Measurements from ENCODE around the gene TBC1D9. TPM values are rescaled to one million over a fixed set of nuclear protein-coding genes. Genes with fewer than 3 reads are reported as not detected.

Gene TBC1D9
- polyA plus RNA-seq, 2 of the 4 experiments (the other 2 are of a cell fraction) = 5.6 to 11.8 TPM

DNA sequence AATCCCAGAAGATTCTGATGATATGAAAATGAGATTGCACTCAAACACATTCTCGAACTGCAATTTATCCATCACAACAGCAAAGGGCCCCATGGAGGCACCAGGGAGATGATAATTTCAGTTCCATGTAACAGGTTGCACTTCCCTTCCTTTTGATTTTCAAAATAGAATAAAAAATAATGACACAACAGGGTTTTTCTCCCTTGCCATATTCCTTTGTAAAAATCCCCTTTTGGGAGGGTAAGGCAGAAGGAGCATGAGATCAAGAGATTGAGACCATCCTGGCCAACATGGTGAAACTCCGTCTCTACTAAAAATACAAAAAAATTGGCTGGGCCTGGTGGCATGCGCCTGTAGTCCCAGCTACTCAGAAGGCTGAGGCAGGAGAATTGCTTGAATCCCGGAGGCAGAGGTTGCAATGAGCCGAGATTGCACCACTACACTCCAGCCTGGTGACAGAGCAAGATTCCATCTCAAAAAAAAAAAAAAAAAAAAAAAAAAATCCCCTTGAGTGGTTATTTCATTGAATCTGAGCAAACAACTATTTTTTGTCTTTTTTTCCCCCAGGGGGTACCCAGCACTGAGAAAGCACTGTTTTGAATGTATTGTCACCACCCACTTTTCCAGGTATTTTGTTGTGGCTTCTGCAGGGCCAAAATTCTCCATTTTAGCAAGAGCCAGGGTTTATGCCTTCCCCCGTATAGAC, 26.7 kb downstream of the TBC1D9 start:
- ATAC-seq = no peak
- Histone ChIP-seq H3K4me2 (peak overlapping the region; percentile 86), H3K27ac (peak overlapping the region; percentile 55 to 83; a peak in 4 of 6 replicates), H3K4me1 (peaks cover 45% of the 10 kb centered on the region), H3K9me3 (no peaks in the 10 kb centered on the region), H3K4me3 (no peak overlapping the region)
- POLR2A ChIA-PET = interaction anchor here (1.1 kb wide), 1 partner anchor 27 kb away, joined by 6 read pairs; no protein-coding TSS in a partner anchor
- no peak for FAIRE-seq
- no peak for TF ChIP-seq MYC (IDR thresholded peaks at IDR 0.05; ENCODE audit: borderline replicate concordance, low read length)
- no peak for TF ChIP-seq CBX2 (IDR thresholded peaks at IDR 0.05; ENCODE audit: borderline replicate concordance, low read depth)
- no peak for TF ChIP-seq CEBPB (IDR thresholded peaks at IDR 0.05)
- no peak for TF ChIP-seq RAD21 (conservative IDR thresholded peaks at IDR 0.05 in 1 of 2, IDR thresholded peaks at IDR 0.05 in 1 of 2)
- TF ChIP-seq HOXB5 (CRISPR knock-in tag; IDR thresholded peaks at IDR 0.05) = no peak
- no peak for TF ChIP-seq ESRRA (IDR thresholded peaks at IDR 0.05; ENCODE audit: borderline replicate concordance, low read length)
- no peak for TF ChIP-seq BHLHE40 (IDR thresholded peaks at IDR 0.05; ENCODE audit: low read depth, low read length)
- TF ChIP-seq SMC3 (IDR thresholded peaks at IDR 0.05) = no peak
- TF ChIP-seq MAFK (IDR thresholded peaks at IDR 0.05; ENCODE audit: partially characterized antibody) = no peak
- TF ChIP-seq RFX5 (IDR thresholded peaks at IDR 0.05) = no peak
- 83% methylated on average over 6 of the region's 6 CpGs for WGBS (ENCODE audit: missing lambda C conversion rate)
- CTCF ChIA-PET = interaction anchor here (0.6 to 1.6 kb wide), 2 partner anchors 10 to 18 kb away, joined by 3 to 4 read pairs; no protein-coding TSS in a partner anchor
- no peak for DNase-seq (ENCODE audit: low read depth in 1 of 2, low spot score in 1 of 2)

DNA sequence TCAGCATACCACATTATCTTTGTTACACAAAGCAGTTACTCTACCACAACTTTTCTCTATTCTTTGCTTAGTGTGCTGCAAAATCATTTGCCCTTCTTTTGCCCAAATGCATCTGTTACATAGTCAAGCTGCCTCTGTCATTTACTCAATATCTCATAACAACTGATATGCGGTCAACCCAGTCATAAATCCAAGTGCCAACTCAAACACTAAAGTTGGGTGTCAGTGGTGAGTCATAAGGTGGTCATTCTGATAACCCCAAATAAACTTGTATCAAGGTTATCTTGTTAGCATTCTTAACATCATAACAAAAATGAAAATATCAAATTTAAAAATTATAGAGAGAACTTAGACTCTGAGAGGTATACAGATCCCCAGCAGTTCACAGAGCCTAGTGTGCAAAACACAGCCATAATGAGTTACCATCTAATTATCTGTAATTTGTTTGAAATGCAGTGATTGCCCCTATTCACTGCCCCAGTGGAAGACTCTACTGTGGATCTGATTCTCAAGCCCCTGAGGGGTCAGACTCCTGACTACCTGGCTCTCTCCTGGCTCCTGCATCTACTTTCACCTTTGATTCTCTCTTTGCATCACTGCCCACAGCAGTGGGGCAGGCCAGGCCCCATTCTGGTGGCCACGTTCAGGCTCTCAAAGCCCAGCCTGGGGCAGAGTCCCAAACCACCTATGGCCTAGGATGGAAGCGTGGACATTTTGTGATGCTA, 29.2 kb downstream of the TBC1D9 start:
- no peaks in the 10 kb centered on the region for H3K9me3 ChIP-seq
- H3K4me1 ChIP-seq = peaks cover 45% of the 10 kb centered on the region
- H3K27ac ChIP-seq = peak overlapping the region; percentile 49 to 76; a peak in 5 of 6 replicates
- CTCF ChIA-PET = interaction anchor here (0.7 kb wide), 1 partner anchor 18 kb away, joined by 3 read pairs; no protein-coding TSS in a partner anchor
- 36% methylated on average over 3 of the region's 3 CpGs for WGBS (ENCODE audit: missing lambda C conversion rate)
- peak; percentile 13 to 47 for DNase-seq (ENCODE audit: low read depth in 1 of 2, low spot score in 1 of 2)
- FAIRE-seq = no peak
- ATAC-seq = peak; percentile 79 to 83
- peak overlapping the region; percentile 86 for H3K4me2 ChIP-seq
- POLR2A ChIA-PET = interaction anchor here (1.3 kb wide), 1 partner anchor 30 kb away, joined by 4 read pairs; the partner anchor contains the start of gene TBC1D9
- H3K4me3 ChIP-seq = no peak overlapping the region
- TF ChIP-seq, protein P1, sequence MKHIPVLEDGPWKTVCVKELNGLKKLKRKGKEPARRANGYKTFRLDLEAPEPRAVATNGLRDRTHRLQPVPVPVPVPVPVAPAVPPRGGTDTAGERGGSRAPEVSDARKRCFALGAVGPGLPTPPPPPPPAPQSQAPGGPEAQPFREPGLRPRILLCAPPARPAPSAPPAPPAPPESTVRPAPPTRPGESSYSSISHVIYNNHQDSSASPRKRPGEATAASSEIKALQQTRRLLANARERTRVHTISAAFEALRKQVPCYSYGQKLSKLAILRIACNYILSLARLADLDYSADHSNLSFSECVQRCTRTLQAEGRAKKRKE (CRISPR knock-in tag; IDR thresholded peaks at IDR 0.05; ENCODE audit: low read depth) = no peak
- TF ChIP-seq HOXB13 (CRISPR knock-in tag; IDR thresholded peaks at IDR 0.05; ENCODE audit: low read depth) (no peak), TP53 (CRISPR knock-in tag; IDR thresholded peaks at IDR 0.05) (no peak), JUN (IDR thresholded peaks at IDR 0.05) (peak in 1 of 2 experiments; percentile 48; a peak in 1 of 5 replicates), ZFP36 (IDR thresholded peaks at IDR 0.05; ENCODE audit: borderline replicate concordance, partially characterized antibody) (no peak), RCOR1 (IDR thresholded peaks at IDR 0.05; ENCODE audit: low read depth, low read length) (no peak), FOSL2 (IDR thresholded peaks at IDR 0.05) (peak; percentile 82; the same call in 1 of the 2 replicates), FOSL2 (CRISPR knock-in tag; IDR thresholded peaks at IDR 0.05) (peak; percentile 96), KDM1A (IDR thresholded peaks at IDR 0.05; ENCODE audit: low read depth) (no peak), ZNF302 (CRISPR knock-in tag; IDR thresholded peaks at IDR 0.05) (no peak), FOSB (CRISPR knock-in tag; IDR thresholded peaks at IDR 0.05) (no peak), CHD2 (IDR thresholded peaks at IDR 0.05; ENCODE audit: low read length, partially characterized antibody) (no peak), HOXB5 (CRISPR knock-in tag; IDR thresholded peaks at IDR 0.05) (no peak), CHD4 (IDR thresholded peaks at IDR 0.05; ENCODE audit: borderline replicate concordance) (no peak), HOXA7 (CRISPR knock-in tag; IDR thresholded peaks at IDR 0.05) (no peak), RAD21 (conservative IDR thresholded peaks at IDR 0.05 in 1 of 2, IDR thresholded peaks at IDR 0.05 in 1 of 2) (no peak), RARB (CRISPR knock-in tag; IDR thresholded peaks at IDR 0.05) (no peak), NFE2L2 (conservative IDR thresholded peaks at IDR 0.05; ENCODE audit: low read length) (no peak), RNF2 (IDR thresholded peaks at IDR 0.05; ENCODE audit: borderline replicate concordance, low read depth) (no peak), EHF (CRISPR knock-in tag; IDR thresholded peaks at IDR 0.05) (no peak), EP300 (IDR thresholded peaks at IDR 0.05) (no peak), RFX5 (IDR thresholded peaks at IDR 0.05) (no peak), CEBPB (IDR thresholded peaks at IDR 0.05) (peak; percentile 45 to 65; a peak in 3 of 4 replicates), HEYL (CRISPR knock-in tag; IDR thresholded peaks at IDR 0.05) (no peak), JUNB (IDR thresholded peaks at IDR 0.05) (peak; percentile 83), GATA3 (IDR thresholded peaks at IDR 0.05; ENCODE audit: borderline replicate concordance) (peak; percentile 95)
- TF ChIP-seq, protein P2, sequence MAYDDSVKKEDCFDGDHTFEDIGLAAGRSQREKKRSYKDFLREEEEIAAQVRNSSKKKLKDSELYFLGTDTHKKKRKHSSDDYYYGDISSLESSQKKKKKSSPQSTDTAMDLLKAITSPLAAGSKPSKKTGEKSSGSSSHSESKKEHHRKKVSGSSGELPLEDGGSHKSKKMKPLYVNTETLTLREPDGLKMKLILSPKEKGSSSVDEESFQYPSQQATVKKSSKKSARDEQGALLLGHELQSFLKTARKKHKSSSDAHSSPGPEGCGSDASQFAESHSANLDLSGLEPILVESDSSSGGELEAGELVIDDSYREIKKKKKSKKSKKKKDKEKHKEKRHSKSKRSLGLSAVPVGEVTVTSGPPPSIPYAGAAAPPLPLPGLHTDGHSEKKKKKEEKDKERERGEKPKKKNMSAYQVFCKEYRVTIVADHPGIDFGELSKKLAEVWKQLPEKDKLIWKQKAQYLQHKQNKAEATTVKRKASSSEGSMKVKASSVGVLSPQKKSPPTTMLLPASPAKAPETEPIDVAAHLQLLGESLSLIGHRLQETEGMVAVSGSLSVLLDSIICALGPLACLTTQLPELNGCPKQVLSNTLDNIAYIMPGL (CRISPR knock-in tag; IDR thresholded peaks at IDR 0.05; ENCODE audit: borderline replicate concordance) = no peak
- TF ChIP-seq, protein P3, sequence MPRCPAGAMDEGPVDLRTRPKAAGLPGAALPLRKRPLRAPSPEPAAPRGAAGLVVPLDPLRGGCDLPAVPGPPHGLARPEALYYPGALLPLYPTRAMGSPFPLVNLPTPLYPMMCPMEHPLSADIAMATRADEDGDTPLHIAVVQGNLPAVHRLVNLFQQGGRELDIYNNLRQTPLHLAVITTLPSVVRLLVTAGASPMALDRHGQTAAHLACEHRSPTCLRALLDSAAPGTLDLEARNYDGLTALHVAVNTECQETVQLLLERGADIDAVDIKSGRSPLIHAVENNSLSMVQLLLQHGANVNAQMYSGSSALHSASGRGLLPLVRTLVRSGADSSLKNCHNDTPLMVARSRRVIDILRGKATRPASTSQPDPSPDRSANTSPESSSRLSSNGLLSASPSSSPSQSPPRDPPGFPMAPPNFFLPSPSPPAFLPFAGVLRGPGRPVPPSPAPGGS (IDR thresholded peaks at IDR 0.05) = peak; percentile 50; the same call in 1 of the 3 replicates
